ENCODE data around the gene IL17C. TPM values are rescaled to one million over a fixed set of nuclear protein-coding genes. Genes with fewer than 3 reads are reported as not detected.
"Not testable (repeated sequence)": the region's sequence is repeated elsewhere in the genome, so short reads cannot be mapped to it uniquely, and the experiment has no call there.

Gene IL17C
- total and polyA plus RNA-seq, 12 donors, result not detected

- WGBS, 4 donors, result 55 to 60% (median 59%) methylated on average over 4 of the region's 4 CpGs
Measured at GRCh38 chr16:88665148-88665547, 26.8 kb downstream of the IL17C start.

GRCh38 chr16:88665570-88665969, 27.2 kb downstream of the IL17C start:
- 93 to 100% (median 95%) methylated on average over 3 of the region's 3 CpGs for WGBS, 4 donors
- no peaks in the 10 kb centered on the region for H3K36me3 ChIP-seq (replicated peaks in 1 of 2)
- H3K9me3 ChIP-seq (replicated peaks in 1 of 3), result no peaks in the 10 kb centered on the region
- H3K4me1 ChIP-seq (replicated peaks in 1 of 2), result peaks cover 6 to 14% of the 10 kb centered on the region in 2 donors
- TF ChIP-seq POLR2A (IDR thresholded peaks at IDR 0.05), result no peak
- no peak for TF ChIP-seq CTCF (IDR thresholded peaks at IDR 0.05)
- no peak overlapping the region for H3K4me3 ChIP-seq
- intact Hi-C loops (cut with DNase I), result no loop called here
- no peak for DNase-seq
- no peaks in the 10 kb centered on the region for H3K27me3 ChIP-seq
- no peak overlapping the region for H3K27ac ChIP-seq

More at GRCh38 chr16:88665148-88665547, 26.8 kb downstream of the IL17C start:
- Histone ChIP-seq H3K4me3 (no peak overlapping the region), H3K4me1 (replicated peaks in 1 of 2) (peaks cover 6 to 14% of the 10 kb centered on the region in 2 donors), H3K9me3 (replicated peaks in 1 of 3) (no peaks in the 10 kb centered on the region), H3K27ac (no peak overlapping the region), H3K27me3 (no peaks in the 10 kb centered on the region), H3K36me3 (replicated peaks in 1 of 2) (no peaks in the 10 kb centered on the region)
- peak in 1 of 7 donors; percentile 63 for DNase-seq
- no peak for TF ChIP-seq CTCF (IDR thresholded peaks at IDR 0.05)
- no peak for TF ChIP-seq POLR2A (IDR thresholded peaks at IDR 0.05)
- intact Hi-C loops (cut with DNase I), result no loop called here

- intact Hi-C loops (cut with DNase I), result no loop called here
- no peak overlapping the region for H3K4me3 ChIP-seq
- H3K4me1 ChIP-seq (replicated peaks in 1 of 2), result peaks cover under 1 to 6% of the 10 kb centered on the region in 2 donors
- no peaks in the 10 kb centered on the region for H3K9me3 ChIP-seq (replicated peaks in 1 of 3)
- no peak overlapping the region for H3K27ac ChIP-seq
- no peak for TF ChIP-seq CTCF (IDR thresholded peaks at IDR 0.05)
- no peak for TF ChIP-seq POLR2A (IDR thresholded peaks at IDR 0.05)
- H3K27me3 ChIP-seq, result no peaks in the 10 kb centered on the region
- no peaks in the 10 kb centered on the region for H3K36me3 ChIP-seq (replicated peaks in 1 of 2)
- 66 to 100% (median 81%) methylated on average over 1 to 5 of the region's 5 CpGs for WGBS, 4 donors
- DNase-seq, result no peak
Measured at GRCh38 chr16:88667461-88667860, 29.1 kb downstream of the IL17C start.

- H3K4me1 ChIP-seq (replicated peaks in 1 of 2); DNase-seq; H3K27me3 ChIP-seq; H3K4me3 ChIP-seq; H3K36me3 ChIP-seq (replicated peaks in 1 of 2); intact Hi-C loops (cut with DNase I); H3K9me3 ChIP-seq (replicated peaks in 1 of 3); H3K27ac ChIP-seq: not testable (repeated sequence)
- WGBS, 4 donors, result 83 to 95% (median 92%) methylated on average over 8 of the region's 8 CpGs
Measured at GRCh38 chr16:88669493-88669892, 31.1 kb downstream of the IL17C start.

- H3K9me3 ChIP-seq (replicated peaks in 1 of 3), result no peaks in the 10 kb centered on the region
- no peaks in the 10 kb centered on the region for H3K36me3 ChIP-seq (replicated peaks in 1 of 2)
- TF ChIP-seq CTCF (IDR thresholded peaks at IDR 0.05) (no peak), POLR2A (IDR thresholded peaks at IDR 0.05) (no peak)
- intact Hi-C loops (cut with DNase I), result no loop called here
- WGBS, 4 donors, result 60 to 88% (median 83%) methylated on average over 9 to 10 of the region's 10 CpGs
- H3K27me3 ChIP-seq, result no peaks in the 10 kb centered on the region
- H3K4me3 ChIP-seq, result no peak overlapping the region
- no peak for DNase-seq
- H3K27ac ChIP-seq, result no peak overlapping the region
- H3K4me1 ChIP-seq (replicated peaks in 1 of 2), result no peaks in the 10 kb centered on the region
Measured at GRCh38 chr16:88669980-88670379, 31.6 kb downstream of the IL17C start.
